H7 (cell line): ENCODE measurements around the gene FAM186B. TPM values are rescaled to one million over a fixed set of nuclear protein-coding genes. Genes with fewer than 3 reads are reported as not detected.

Experiments
- DNase-seq: peaks from one replicate; pipeline ENCODE4 v3.0.0; 2012
- H3K27me3 ChIP-seq: 2 replicates; pipeline ENCODE4 v1.6.0; 2011; ENCODE audit warnings: mild to moderate bottlenecking, low read length; ENCODE audit not compliant: control insufficient read depth, insufficient read depth
- H3K36me3 ChIP-seq: replicated peaks from 2 replicates; pipeline ENCODE4 v1.5.1; 2011; ENCODE audit warnings: low read length; ENCODE audit not compliant: control insufficient read depth, insufficient read depth
- H3K4me3 ChIP-seq: 2 replicates; pipeline ENCODE4 v1.5.1; 2011; ENCODE audit warnings: low read depth, mild to moderate bottlenecking, control low read depth, low read length, moderate library complexity; ENCODE audit not compliant: insufficient read depth
- total RNA-seq: library from RNA; depleted of rRNA; stranded (reverse); fragments of >200 nt; shearing (Covaris generic); gene quantifications from 2 replicates; pipeline ENCODE4 v1.2.3, GENCODE V29; 2014

The FAM186B gene
- total RNA-seq, 1 experiment from 2014 or later: 0.21 TPM

DNA sequence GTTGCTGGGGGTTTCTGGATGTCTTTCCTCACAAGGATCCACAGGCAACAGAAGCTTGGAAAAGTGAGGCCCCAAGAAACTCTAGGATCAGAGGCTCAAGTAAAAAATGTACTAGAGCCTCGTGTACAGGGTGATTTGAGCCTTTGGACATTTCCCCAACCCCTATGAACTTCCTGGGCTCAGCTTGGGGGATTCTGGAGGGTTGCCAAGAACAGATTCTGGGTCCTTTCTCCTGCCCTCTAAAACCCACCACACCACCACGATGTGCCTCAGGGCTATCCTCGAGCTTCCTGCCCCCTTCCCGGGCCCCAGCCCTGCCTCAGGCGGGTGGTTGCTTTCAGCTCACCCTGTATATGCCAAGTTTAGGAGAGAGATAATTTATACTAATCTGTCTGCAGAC is 583 bp downstream of the FAM186B start:
- Histone ChIP-seq H3K27me3 (no peaks in the 10 kb centered on the region), H3K36me3 (no peaks in the 10 kb centered on the region), H3K4me3 (no peak overlapping the region)
- peak; percentile 36 for DNase-seq

DNA sequence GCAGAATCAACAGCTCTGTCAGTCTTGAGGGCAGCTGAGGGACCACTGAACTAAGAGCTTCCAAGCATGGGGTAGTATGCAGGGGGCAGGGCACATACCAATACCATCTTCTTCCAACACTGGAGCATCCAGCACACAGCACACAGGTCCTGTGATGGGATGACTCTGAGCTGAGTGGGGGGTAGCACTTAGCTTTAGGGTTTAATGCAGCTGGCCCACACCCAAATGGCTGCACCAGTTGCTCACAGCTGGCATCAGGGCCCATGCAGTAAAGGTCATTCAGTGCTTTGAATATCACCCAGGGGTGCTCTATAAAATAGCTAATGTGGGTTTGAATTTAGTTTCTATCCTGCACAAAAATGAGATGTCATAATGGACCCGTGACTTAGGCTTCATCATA is 1.7 kb downstream of the FAM186B start:
- Histone ChIP-seq H3K27me3 (no peaks in the 10 kb centered on the region), H3K4me3 (no peak overlapping the region), H3K36me3 (no peaks in the 10 kb centered on the region)
- peak; percentile 13 for DNase-seq

DNA sequence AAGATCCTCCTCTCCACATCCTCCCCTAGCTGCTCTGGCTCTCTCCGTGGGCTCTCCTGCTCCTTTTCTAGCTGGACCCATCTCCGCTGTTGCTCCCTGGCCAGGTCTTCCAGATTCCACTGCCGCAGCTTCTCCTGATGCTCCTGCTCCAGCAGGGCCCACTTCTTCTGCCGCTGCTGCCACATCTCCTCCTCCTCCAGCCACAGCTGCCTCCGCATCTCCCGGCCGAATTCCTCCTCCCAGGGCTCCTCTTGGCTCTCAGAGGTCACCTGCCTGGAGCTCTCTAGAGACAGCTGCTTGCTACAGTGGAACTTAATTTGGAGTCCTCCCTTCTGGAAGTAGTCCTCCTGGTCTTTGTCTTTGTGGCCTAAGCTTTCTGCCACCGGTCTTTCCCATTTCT is 5.5 kb downstream of the FAM186B start:
- Histone ChIP-seq H3K36me3 (no peaks in the 10 kb centered on the region), H3K27me3 (no peaks in the 10 kb centered on the region), H3K4me3 (no peak overlapping the region)
- no peak for DNase-seq

DNA sequence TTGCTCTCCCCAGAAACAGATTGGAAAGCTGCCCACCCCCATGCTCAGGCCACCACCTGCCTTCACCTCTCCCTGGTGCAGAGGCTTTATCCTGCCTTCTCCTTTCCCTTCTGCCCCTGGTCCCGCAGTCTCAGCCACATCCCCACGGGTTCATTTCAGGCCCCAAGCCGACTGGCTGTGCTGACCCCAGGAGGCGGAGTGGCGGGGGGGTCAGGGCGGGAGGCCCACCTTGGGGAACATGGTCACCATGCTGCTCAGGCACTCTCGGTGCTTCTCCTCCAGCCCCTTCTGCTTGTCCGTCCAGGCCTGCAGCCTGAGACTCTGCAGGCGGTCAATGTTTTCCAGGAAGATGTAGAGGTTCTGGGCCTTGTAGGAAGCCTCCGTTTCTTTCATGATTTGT is 6.9 kb downstream of the FAM186B start:
- DNase-seq: no peak
- no peaks in the 10 kb centered on the region for H3K36me3 ChIP-seq
- H3K27me3 ChIP-seq: no peaks in the 10 kb centered on the region
- no peak overlapping the region for H3K4me3 ChIP-seq

DNA sequence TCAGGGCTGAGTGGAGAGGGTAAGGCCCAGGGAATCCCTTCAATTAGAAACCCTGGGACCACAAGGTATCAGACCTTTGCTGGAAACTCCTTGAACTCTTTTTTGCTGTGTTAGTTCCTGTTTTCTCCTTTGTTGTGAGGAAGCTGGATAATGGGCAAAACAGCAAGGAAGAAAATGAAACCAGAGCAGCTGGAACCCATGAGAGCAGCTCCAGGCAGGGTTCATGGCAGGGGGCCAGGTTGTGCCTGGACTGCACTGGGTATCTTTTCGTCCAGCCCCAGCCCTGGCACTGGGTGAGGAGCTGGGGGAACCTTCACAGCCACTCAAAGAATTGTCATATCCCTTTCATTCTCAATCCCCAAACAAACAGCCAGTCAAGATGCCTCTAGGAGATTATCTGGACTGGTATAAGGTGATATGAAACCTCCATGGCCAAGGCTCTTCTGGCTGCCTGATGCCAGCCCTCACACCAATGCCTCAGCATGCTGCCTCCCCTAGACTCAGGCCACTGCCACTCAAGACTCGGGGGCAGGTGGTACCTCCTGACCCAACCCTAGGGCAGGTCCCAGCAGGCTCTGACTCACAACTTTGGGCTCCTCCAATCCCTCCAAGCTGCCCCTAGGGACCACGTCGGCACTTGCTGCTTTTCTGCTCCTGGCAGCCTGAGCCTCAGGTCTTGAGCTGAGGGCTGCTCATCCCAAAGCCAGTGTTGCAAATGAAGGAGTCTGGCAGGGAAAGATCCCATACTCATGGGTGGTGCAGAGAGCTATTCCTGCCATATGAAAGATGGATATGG is 16.5 kb downstream of the FAM186B start:
- Histone ChIP-seq H3K4me3 (no peak overlapping the region), H3K27me3 (no peaks in the 10 kb centered on the region), H3K36me3 (no peaks in the 10 kb centered on the region; the same call in 1 of the 2 replicates)
- no peak for DNase-seq

DNA sequence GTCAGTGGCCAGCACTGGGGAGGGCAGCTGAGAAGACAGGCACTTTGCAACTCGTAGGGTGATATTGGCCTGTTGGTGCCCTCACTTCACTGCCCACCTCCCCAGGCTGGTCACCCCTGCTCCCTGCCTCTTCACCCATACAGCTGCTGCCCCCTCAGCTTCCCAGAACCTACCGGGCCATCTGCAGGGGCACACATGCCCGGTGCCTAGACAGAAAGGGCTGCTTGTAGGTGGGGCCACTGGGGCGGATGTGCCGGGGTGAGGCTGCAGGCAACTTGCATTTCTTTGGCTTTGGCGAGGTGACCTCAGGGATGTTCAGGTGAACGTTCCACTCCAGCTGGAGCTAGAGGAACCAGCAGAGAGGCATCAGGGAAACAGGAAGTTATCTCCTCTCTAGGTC is 17.2 kb downstream of the FAM186B start:
- DNase-seq: no peak
- no peaks in the 10 kb centered on the region for H3K27me3 ChIP-seq
- no peak overlapping the region for H3K4me3 ChIP-seq
- peaks cover 2% of the 10 kb centered on the region; the same call in 1 of the 2 replicates for H3K36me3 ChIP-seq

DNA sequence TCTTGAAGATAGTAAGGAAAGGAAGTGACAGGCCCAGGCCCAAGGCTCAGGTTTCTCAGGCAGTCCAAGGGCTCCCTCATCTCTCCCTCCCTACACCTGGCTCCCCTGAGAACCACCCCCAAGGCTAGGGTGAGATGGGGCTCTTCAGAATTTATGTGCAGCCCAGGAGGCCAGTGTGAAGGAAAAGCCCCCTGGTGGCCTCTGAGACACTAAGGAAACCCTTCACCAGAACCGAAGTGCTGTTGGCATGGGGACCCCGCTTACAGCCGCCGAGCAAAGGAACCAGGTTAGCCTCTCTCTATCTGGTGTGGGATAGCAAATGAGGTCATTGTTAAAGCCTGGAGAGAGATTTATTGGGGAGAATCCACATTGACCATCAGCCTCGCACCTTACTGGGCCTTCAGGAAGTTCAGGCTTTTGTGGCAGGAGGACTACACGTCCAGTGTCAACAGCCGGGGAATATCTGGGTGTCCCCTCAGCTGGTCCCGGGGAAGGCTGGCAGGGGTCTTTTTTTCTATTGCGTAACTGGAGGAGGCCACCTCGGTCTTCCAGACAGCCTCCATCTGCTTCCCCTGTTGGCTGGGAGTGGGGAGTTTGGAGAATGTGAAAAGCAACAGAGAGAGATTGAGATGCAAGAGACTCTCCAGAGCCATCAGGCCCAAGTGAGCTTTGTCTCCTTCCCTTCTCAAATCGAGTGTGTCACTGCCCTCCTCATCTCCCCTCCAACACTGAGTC is 18.1 kb downstream of the FAM186B start:
- peak; percentile 50 for DNase-seq
- Histone ChIP-seq H3K36me3 (peaks cover 2% of the 10 kb centered on the region; the same call in 1 of the 2 replicates), H3K4me3 (no peak overlapping the region), H3K27me3 (no peaks in the 10 kb centered on the region)

DNA sequence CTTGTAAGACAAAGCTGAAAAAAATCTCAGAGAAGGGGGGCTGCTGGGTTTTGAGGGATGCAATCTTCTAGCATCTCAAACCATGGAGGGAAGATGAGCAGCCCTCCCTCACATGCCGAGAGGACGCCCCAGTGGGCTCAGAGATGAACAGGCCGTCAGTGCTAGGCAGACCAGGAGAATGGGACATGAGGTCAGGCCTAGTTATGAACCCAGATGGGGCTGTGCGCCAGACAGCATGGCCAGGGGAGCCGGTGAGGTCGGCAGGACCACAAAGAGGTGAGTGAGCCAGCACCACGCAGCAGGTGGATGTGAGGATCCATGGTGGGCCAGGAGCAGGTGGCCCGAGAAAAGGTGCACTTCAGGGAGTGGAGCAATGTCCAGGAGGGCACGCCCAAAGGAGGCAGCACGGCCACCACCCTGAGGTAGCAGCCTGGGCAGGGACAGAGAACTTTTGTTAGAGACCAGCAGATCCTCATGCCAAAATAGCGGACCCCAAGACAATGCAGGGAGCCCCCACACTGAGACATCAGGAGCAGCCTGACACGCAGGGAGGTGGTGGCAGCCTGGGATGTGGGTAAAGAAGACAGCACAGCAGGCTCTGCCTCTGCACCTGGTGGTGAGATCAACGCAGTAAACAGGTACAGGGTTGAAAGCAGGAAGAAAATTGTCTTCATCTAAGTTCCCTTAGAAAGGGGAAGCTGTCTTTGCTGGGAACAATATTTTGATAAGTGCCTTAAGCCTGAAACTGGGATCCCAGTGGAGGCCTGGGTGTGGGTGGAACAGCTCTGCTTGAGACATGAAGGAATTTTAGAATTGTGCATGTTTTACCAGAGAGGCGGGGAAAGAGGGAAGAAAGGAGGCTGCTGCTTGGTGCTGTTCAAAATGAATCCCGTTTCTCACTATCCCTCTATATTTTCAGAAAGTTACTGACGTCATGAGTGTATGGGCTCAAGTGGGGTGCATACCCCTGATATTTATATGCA is 19.7 kb downstream of the FAM186B start:
- peaks cover 2% of the 10 kb centered on the region for H3K36me3 ChIP-seq
- DNase-seq: peak; percentile 20
- H3K27me3 ChIP-seq: no peaks in the 10 kb centered on the region
- H3K4me3 ChIP-seq: no peak overlapping the region

DNA sequence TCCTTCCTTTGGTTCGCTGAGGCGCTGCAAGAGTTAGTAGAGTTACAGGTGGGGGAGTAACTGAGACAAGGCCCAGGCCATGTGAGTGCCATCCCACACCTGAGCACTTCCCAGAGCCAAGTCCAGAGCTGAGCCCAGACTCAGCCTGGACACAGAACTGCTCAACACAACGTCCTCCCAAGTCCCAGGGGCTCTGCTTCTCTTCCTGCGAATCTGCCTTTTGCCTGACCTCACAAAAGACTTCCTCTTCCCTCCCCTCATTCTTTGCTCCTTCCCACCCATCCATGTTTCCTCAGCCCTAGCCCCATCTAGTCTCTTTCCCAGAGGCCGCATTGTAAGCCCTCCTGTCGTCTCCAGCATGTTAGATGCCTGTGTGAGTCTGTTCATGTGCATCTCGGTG is 20.8 kb downstream of the FAM186B start:
- Histone ChIP-seq H3K36me3 (peaks cover 2% of the 10 kb centered on the region), H3K4me3 (no peak overlapping the region), H3K27me3 (no peaks in the 10 kb centered on the region)
- no peak for DNase-seq

DNA sequence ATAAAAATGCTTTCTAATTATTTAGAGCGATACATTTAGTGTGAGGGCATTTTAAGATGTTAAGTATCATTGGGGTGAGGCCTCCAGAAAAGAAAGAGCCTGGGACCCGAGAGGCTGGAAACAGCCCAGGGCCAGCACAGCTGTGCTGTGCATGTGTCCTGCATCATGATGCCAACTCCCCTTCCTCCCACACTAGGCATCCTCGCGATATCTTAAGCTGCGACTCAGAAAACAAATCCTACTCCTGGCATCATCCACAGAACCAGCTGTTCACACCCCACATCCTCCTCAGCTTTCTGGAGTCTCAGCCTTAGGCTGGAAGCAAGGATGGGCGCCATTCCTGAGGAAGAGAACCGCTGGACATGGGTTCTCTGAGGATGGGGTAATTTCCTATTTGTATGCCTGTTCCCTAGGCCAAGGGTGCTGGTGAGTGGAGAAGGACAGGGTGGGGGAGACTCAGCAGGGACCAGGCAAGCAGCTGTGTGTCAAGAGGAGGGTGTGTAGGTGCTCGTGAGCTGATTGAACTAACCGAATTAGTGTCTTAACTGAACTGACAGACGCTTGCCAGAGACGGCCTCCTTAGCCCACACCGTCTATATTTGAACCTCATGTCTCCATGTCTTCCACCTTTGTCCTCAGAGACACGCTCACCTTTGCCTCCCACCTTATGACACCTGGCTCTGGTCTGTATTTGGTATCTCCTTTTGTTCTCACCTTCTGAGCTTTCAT is 21.9 kb downstream of the FAM186B start:
- no peak overlapping the region for H3K4me3 ChIP-seq
- peaks cover 2% of the 10 kb centered on the region for H3K36me3 ChIP-seq
- H3K27me3 ChIP-seq: no peaks in the 10 kb centered on the region
- no peak for DNase-seq

DNA sequence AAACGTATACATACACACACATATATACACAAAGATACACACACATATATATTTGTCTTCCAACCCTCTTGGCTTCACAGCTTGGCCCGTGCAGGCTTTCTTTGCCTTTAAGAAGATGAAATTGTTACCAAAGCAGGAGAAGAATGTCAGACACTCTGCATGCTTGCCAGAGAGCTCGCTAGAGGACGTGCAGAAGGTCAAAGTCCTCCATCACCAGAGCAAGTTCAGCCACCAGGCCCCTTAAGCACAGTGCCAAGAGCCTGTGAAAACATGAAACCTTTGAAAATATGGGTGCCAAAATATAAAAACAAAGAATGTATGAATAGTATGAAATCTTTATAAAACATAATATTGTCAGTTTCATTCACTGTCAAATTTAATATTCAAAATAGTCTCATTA is 22.6 kb downstream of the FAM186B start:
- Histone ChIP-seq H3K4me3 (no peak overlapping the region), H3K27me3 (no peaks in the 10 kb centered on the region), H3K36me3 (peaks cover 2% of the 10 kb centered on the region)
- DNase-seq: no peak

DNA sequence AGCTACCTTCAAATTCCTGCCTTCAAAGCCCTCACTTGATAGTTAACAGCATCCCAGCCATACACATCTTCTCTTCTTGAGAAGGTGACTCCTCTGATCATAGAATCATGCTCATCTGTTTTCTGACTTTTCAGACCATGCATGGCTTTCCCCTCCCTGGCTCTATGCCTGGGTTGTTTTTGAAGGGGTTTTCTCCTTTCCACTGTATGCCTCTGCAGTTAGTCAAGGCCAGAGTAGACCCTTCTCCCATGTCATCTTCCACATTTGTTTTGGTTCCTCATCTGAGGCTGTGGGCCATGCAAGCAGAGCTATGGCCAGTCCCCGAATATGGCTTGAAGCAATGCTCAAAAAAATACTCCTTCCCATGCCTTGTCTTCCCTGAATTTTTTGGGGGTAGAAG is 23.2 kb downstream of the FAM186B start:
- no peak for DNase-seq
- Histone ChIP-seq H3K4me3 (no peak overlapping the region), H3K36me3 (peaks cover 2% of the 10 kb centered on the region), H3K27me3 (no peaks in the 10 kb centered on the region)

DNA sequence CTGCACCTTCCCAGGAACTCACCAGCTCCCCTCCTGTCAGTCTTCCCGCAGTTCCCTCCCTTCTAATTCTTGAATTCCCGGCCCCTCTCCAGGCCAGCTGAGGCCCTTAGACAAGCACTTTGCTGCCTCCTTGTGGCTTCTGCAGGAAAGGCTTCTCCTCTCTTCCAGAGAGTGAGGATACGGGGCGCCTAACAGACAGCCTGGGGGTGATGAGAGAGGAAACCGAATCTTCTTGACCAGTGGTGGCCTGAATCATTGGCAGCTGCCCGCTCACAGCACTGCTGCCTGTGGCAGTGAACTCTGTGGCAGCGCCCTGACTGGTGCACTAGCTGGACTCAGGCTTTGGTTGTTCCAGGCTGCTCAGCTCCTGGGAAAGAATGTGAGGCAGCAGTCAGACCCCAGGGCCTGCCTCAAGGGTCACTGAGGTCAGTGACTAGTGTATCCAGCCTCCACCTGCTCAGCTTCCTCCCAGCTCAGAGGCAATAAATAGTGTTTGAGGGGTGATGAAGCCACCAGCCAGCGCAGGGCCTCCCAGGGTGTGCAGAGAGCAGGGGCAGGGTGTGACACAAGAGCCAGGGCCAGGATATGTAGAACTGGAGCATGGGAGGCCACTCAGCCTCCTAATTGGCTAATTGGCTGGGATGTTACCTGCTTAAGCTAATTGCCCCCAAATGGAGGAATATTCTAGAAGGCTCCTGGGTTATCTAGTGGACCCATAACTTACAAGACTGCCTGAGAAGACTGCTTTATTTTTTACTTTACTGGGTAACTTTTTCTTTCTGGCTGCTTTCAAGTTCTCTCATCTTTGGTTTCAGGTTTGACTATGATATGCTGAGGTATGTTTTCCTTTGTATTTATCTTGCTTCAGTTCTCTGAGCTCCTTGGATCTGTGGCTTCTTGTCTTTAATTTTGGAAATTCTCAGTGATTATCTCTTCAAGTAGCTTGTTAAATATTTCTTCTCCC is 24.6 kb downstream of the FAM186B start:
- Histone ChIP-seq H3K27me3 (no peaks in the 10 kb centered on the region), H3K36me3 (peaks cover 2% of the 10 kb centered on the region), H3K4me3 (no peak overlapping the region)
- peak; percentile 94 for DNase-seq
